H1 (cell line): ENCODE results near the gene MDFIC. TPM values are rescaled to one million over a fixed set of nuclear protein-coding genes. Genes with fewer than 3 reads are reported as not detected.

Source experiments
- EP300 ChIP-seq, 2 experiments: IDR thresholded peaks; 1 replicate in 1 of 2; 2 replicates in 1 of 2; pipeline ENCODE4 v1.6.1; 2011 to 2012; ENCODE audit warnings: low read depth in 2 of 2, low read length in 2 of 2, mild to moderate bottlenecking in 2 of 2, borderline replicate concordance in 1 of 2, inconsistent platforms in 1 of 2, moderate library complexity in 1 of 2
- NRF1 ChIP-seq: IDR thresholded peaks from 2 replicates; pipeline ENCODE4 v1.6.1; 2011; ENCODE audit warnings: mild to moderate bottlenecking, low read depth, low read length, improper control_type of control experiment
- POU5F1 ChIP-seq: IDR thresholded peaks from 2 replicates; pipeline ENCODE4 v1.6.1; 2011; ENCODE audit warnings: low read depth, mild to moderate bottlenecking, low read length, moderate library complexity
- RBBP5 ChIP-seq: IDR thresholded peaks from 2 replicates; pipeline ENCODE4 v1.7.1; 2012; ENCODE audit warnings: low read depth, mild to moderate bottlenecking, inconsistent platforms, low read length, moderate library complexity, borderline replicate concordance
- polyA plus RNA-seq, 7 experiments: library from polyadenylated mRNA; depleted of rRNA in 3 of 7; stranded (reverse) in 5 of 7; unstranded in 2 of 7; fragments of >200 nt in 5 of 7; fragments of 200-250 nt in 2 of 7; gene quantifications; 1 replicate in 5 of 7; 2 replicates in 1 of 7; 4 replicates in 1 of 7; pipeline versions ENCODE4 v1.2.1 to v1.2.3, GENCODE V29; 2011 to 2013; ENCODE audit warnings: missing spikeins in 2 of 7, mixed read lengths in 2 of 7
- total RNA-seq: library from RNA; stranded (reverse); fragmentation: NEBNext Ultra II Directional; extraction: Animal tissue kit (Norgen Biotek cat#: 25700); gene quantifications from 2 replicates; pipeline ENCODE4 v1.2.1, GENCODE V29; 2021
- TF ChIP-seq, protein P1 (sequence below): IDR thresholded peaks from 2 replicates; pipeline ENCODE4 v1.6.1; 2011; ENCODE audit warnings: low read length, improper control_type of control experiment

MDFIC gene
- total and polyA plus RNA-seq, 2 of the 8 experiments (the other 6 are each of a cell fraction or from before 2014, with no cell fraction given) = 2.3 to 11.4 TPM

DNA sequence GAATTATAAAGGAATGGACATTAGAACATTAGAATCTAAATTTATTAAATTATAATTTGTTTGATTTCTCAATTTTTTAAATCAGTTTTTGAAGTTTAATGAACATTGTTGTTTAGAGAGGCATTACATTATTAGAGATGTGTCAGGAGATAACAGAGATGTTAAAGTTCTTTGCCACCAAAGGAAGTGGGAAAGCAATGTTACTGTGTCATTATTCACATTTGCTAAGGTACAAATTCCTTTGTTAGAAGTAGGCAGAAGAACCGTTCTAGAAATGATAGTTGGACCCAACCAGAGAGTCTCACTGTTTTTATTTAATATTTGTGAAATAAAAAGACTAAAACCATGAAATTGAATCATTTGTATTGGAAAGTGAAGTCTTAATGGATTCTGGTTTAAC lies 92.9 kb downstream of the MDFIC start (continued):
- TF ChIP-seq, protein P1, sequence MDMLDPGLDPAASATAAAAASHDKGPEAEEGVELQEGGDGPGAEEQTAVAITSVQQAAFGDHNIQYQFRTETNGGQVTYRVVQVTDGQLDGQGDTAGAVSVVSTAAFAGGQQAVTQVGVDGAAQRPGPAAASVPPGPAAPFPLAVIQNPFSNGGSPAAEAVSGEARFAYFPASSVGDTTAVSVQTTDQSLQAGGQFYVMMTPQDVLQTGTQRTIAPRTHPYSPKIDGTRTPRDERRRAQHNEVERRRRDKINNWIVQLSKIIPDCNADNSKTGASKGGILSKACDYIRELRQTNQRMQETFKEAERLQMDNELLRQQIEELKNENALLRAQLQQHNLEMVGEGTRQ = no peak
- TF ChIP-seq POU5F1 = no peak
- TF ChIP-seq NRF1 = no peak
- no peak for TF ChIP-seq EP300 (IDR thresholded peaks at IDR 0.05; ENCODE audit: borderline replicate concordance in 1 of 2, low read depth in 2 of 2, low read length in 2 of 2)
- no peak for TF ChIP-seq RBBP5
